ENCODE results near the gene NDUFA11.

The NDUFA11 gene

GRCh38 chr19:5932146-5932545 lies 28.6 kb upstream of the NDUFA11 start:
- no peak for DNase-seq

GRCh38 chr19:5931251-5931650 lies 27.7 kb upstream of the NDUFA11 start:
- no peak for DNase-seq

GRCh38 chr19:5929625-5930024 lies 26.0 kb upstream of the NDUFA11 start:
- no peak for DNase-seq

GRCh38 chr19:5929179-5929578 lies 25.6 kb upstream of the NDUFA11 start:
- no peak for DNase-seq

GRCh38 chr19:5927441-5927821 lies 23.8 kb upstream of the NDUFA11 start:
- DNase-seq, result no peak

GRCh38 chr19:5926641-5927440 lies 23.3 kb upstream of the NDUFA11 start:
- no peak for DNase-seq

- no peak for DNase-seq
Measured at GRCh38 chr19:5925830-5926427, 22.3 kb upstream of the NDUFA11 start.

- DNase-seq, result no peak
Measured at GRCh38 chr19:5923356-5923755, 19.8 kb upstream of the NDUFA11 start.

- DNase-seq, result no peak
Measured at GRCh38 chr19:5922161-5922545, 18.6 kb upstream of the NDUFA11 start.

GRCh38 chr19:5921516-5922160 lies 18.0 kb upstream of the NDUFA11 start:
- no peak for DNase-seq

- DNase-seq, result no peak
Measured at GRCh38 chr19:5918463-5919079, 15.0 kb upstream of the NDUFA11 start.

- no peak for DNase-seq
Measured at GRCh38 chr19:5917431-5918107, 14.0 kb upstream of the NDUFA11 start.

- DNase-seq, result no peak
Measured at GRCh38 chr19:5916181-5916708, 12.7 kb upstream of the NDUFA11 start.

- DNase-seq, result no peak
Measured at GRCh38 chr19:5915782-5916165, 12.2 kb upstream of the NDUFA11 start.

GRCh38 chr19:5914946-5915781 lies 11.6 kb upstream of the NDUFA11 start:
- no peak for DNase-seq

GRCh38 chr19:5914358-5914774 lies 10.8 kb upstream of the NDUFA11 start:
- no peak for DNase-seq

GRCh38 chr19:5913739-5914357 lies 10.3 kb upstream of the NDUFA11 start, which contains the start of gene CAPS:
Gene CAPS (plus strand): TSS chr19:5914254. CDS start chr19:5914407, 153 bp downstream.
- DNase-seq, result no peak

GRCh38 chr19:5911366-5911765 lies 7.8 kb upstream of the NDUFA11 start:
- DNase-seq, result no peak

GRCh38 chr19:5910638-5910907 lies 7.0 kb upstream of the NDUFA11 start:
- DNase-seq, result no peak

GRCh38 chr19:5908773-5909442 lies 5.3 kb upstream of the NDUFA11 start:
- no peak for DNase-seq

GRCh38 chr19:5907241-5907640 lies 3.7 kb upstream of the NDUFA11 start:
- no peak for DNase-seq

Measured in NCI-H1092 (cell line).